Left hindlimb (tissue), 1 donor: ENCODE measurements around the gene ERP29.
A peak's percentile ranks its signal among the peaks of the same experiment; 100 is the strongest.
"Not testable (repeated sequence)": the region's sequence is repeated elsewhere in the genome, so short reads cannot be mapped to it uniquely, and the experiment has no call there.

Experiments
- DNase-seq: peaks from one replicate; pipeline ENCODE4 v3.0.0-alpha.2; 2018

The ERP29 gene

DNA sequence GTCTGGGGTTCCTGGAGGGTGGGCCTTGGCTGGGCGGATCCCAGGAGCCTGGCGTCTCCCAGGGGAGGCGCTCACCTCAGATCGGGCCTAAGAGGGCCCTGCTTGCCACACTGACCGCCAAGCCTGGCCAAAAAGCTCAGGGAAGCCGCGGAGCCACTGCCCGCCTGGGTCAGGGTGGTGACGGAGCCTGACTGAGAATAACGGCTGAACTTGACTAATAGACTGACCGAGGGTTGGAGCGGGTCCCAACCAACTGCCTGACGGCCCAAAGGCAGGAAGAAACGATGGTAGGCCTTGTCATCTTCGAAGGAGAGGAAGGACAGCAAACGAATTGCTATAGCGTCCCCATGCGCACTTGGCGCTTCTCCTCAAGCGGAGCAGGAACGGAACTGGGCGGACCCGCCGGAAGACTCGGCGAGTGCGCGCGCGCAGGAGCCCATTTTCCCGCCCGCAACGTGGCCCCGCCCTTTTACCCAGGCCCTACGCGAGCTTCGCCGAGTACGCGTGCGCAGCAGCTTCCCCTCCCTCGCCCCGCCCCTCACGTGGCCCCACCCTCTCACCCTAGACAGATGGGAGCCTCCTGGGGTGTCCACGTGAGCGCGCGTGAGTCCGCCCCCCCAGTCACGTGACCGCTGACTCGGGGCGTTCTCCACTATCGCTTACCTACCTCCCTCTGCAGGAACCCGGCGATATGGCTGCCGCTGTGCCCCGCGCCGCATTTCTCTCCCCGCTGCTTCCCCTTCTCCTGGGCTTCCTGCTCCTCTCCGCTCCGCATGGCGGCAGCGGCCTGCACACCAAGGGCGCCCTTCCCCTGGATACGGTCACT lies at the start of gene ERP29, which contains the start of gene TMEM116:
TSS of gene ERP29 (plus strand) at position 652 of the 826 bp plus-strand sequence. CDS start at position 692, 40 bp downstream.
TSS of gene TMEM116 (minus strand) at position 391 of the 826 bp plus-strand sequence. CDS start 7,895 bp downstream, outside the sequence.
- peak; percentile 100 for DNase-seq

DNA sequence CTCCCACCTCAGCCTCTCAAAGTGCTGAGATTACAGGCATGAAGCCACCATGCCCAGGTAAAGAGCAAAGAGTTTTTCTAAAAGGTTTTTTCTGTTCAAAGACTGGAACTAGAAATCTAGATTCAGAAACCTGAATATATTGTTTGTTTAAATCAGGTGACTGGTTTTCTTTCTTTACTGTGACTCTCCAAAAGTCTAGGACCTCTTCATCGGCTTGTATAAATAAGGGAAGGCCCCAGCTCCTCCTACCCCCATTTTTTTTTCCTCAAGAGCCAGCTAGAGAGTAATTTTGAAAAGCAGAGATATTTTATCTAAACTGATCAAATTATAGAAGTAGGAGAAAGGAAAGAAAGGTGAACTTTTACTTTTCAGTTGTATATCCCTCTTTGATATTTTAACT lies 48.3 kb upstream of the ERP29 start:
- DNase-seq = no peak

DNA sequence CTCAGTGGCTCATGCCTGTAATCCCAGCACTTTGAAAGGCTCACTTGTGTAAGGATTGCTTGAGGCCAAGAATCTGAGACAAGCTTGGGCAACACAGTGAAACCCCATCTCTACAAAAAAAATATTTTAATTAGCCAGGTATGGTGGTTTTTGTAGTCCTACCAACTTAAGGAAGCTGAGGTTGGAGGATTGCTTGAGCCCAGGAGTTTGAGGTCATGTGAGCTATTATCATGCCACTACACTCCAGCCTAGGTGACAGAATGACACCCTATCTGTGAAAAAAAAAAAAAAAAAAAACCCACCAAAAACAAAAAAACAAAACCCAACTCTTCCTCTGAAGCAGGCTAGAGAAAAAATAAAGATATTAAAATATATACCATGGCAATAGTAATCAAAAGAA lies 41.4 kb upstream of the ERP29 start:
- no peak for DNase-seq

DNA sequence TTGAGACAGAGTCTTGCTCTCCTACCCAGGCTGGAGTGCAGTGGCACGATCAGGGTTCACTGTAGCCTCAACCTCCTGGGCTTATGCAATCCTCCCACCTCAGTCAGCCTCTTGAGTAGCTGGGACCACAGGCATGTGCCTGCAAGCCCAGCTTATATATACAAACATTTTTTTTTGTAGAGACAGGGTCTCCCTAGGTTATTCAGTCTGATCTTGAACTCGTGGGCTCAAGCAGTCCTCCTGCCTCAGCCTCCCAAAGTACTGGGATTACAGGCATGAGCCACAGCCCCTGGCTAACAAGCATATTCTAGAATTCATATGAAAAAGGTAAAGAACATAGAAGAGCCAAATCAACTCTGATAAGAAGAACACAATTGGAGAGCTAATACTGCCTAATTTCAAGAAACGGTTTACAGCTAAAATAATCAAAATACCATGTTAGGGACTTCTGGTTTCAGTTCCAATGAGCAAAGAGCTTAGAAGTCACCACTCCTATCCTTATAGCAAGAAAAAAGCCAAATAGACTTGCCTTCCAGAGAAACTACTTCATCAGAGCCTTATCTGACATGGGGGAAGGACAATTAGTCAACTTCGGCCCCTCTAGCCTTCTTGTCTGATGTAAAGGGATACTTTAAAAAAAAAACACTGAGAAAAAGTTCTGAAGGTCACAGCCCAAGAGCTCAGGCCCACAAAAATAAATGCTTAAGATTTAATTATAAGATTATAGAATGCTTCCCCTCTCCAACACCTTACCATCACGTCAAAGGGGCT lies 37.9 kb upstream of the ERP29 start:
- no peak for DNase-seq

DNA sequence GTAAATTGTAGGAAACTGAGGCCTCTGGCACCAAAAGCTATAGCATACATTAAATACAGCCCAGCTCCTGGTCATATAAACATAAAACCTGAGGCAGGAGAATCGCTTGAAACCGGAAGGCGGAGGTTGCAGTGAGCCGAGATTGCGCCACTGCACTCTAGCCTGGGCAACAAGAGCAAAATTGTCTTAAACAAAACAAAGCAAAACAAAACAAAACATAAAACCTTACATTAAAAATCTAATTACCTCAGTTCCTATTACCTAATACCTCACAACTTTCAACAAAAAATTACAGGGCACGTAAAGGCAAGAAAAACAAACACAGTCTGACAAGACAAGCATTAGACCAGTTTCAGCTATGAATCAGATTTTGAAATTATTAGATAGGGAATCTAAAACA lies 36.9 kb upstream of the ERP29 start:
- DNase-seq = no peak

DNA sequence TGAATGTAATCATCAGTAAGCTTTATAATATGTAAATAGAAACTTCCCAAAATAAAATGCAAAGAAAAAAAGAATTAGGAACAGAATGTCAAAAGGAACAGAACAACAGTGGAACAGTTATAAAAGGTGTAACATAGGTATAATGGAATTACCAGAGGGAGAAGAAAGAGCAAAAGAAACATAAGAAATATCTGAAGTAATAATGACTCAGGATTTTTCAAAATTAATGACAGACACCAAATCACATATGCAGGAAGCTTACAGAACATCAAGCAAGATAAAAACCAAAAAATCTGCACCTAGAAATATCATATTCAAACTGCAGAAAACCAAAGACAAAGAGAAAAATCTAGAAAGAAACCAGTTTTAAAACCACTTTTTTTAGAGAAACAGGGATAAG lies 36.4 kb upstream of the ERP29 start:
- no peak for DNase-seq

DNA sequence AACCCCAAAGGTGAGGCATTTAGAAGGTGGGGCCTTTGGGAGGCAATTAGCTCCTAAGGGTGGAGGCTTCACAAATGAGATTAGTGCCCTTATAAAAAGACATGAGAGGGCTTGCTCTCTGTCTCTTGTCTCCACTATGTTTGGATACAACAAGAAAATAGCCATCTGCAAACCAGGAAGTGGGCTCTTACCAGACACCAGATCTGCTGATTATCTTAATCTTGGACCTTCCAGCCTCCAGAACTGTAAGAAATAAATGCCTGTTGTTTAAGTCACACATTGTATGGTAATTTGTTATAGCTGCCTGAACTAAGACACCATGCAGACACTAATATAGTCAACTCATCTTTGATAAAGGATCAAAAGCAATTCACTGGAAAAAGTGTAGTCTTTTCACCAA lies 34.7 kb upstream of the ERP29 start:
- no peak for DNase-seq

DNA sequence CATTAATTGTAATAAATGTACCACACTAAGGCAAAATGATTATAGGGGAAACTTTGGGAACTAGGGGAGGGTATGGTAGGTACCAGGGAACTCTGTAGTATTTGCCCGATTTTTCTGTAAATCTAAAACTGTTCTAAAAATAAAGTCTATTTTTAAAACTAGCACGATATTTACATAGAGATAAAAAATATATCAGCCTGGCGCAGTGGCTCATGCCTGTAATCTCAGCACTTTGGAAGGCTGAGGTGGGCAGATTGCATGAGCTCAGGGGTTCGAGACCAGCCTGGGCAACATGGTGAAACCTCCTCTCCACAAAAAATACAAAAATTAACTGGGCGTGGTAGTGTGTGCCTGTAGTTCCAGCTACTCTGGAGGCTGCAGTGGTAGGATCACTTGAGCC lies 32.6 kb upstream of the ERP29 start:
- no peak for DNase-seq

DNA sequence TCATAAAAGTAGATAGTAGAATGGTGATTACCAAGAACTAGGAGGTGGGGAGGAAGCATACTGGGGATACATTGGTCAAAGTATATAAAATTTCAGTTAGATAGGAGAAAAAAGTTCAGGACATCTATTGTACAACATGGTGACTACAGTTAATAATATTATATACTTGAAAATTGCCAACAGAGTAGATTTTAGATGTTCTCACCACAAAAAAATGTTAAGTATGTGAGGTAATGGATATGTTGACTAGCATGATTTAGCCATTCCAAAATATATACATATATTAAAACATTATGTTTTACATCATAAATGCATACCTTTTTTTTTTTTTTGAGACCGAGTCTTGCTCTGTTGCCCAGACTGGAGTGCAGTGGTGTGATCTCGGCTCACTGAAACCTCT lies 31.2 kb upstream of the ERP29 start:
- DNase-seq = no peak

DNA sequence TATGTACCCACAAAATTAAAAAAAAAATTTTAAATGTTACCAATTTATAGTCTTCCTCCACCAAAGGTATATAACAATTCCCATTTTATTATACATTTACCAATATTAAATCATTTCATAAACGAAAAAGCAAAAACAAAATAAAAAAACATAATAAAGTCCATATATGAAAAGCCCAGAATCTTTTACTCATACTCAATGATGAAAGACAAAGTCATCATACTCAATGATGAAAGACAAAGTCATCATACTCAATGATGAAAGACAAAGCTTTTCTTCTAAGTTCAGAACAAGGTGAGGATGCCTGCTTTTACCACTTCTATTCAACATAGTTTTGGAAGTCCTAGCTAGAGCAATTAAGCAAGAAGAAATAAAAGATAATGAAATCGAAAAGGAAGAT lies 28.4 kb upstream of the ERP29 start:
- no peak for DNase-seq

DNA sequence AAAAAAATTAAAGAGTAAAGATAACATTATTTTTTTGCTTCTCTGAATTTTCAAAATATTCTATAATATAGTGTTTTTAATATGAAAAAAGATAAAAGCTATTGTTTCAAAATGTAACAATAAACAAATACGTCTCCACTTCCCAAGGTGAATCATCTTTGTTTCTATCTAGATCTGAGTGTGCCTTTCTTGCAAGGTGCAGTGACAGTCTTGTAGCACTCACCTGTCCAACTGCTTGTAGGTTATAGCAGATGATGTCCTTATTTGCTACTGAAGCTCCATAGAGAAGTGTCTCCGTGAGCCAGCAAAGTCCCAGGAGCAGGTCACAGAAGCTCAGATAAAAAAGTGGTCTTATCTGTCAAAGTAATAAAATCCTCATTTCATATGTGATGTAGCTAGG lies 21.7 kb upstream of the ERP29 start:
- no peak for DNase-seq

DNA sequence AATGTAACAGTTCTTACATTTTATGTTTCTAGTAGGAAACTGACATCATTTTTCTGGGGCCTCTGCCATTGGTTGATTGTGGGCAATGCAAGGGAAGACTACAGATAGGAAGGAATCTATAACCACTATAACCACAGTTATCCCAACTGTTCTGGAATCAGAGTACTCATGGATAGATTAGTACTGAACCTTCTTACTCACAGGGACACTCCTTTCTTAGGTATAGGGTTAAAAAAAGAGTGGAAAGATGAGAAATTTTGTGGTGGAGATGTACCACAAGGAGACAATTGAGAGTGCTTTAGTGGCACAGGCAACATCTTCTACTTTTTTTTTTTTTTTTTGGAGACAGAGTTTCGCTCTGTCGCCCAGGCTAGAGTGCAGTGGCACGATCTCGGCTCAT lies 21.3 kb upstream of the ERP29 start:
- no peak for DNase-seq

DNA sequence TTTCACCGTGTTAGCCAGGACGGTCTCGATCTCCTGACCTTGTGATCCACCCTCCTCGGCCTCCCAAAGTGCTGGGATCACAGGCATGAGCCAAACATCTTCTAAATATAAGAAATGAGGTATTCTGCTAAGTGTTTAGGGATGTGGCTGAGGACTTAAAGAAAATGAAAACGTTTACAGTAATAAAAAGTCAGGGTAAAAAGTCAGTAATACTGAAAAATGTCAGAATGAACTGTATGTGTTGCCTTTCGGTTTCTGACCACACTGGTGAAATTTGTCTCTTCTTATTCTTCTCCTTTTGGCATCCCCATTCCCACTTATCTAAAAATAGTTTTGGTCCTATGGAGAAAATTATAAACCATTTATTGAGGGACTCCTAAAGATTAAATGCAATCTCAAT lies 20.8 kb upstream of the ERP29 start:
- no peak for DNase-seq

DNA sequence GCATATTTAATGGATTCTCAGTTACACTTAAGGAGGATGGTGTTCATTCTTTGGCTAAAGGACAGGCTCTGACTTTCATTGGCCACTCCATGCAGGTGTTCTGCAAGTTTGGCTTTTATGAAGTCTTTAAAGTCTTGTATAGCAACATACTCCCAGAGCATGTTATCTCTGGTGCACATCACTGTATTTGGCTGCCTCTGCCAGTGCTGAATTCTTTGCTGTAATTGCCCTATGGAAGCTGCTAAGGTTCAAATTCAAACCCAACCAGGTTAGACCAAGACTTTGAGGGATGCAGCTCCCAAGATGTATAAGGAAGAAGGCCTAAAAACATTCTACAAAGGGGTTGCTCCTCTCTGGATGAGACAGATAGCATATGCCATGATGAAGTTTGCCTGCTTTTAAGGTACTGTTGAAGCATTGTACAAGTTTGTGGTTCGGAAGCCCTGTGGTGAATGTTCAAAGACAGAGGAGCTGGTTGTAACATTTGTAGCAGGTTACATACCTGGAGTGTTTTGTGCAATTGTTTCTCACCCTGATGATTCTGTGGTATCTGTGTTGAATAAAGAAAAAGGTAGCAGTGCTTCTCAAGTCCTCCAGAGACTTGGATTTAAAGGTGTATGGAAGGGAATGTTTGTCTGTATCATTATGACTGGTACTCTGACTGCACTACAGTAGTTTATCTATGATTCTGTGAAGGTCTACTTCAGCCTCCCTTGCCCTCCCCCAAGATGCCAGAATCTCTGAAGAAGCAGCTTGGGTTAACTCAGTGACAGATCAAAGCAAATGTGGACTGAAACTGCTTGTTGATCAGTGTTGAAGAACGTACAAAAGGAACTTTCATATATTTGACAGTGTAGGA lies 19.7 kb upstream of the ERP29 start:
- DNase-seq = no peak

DNA sequence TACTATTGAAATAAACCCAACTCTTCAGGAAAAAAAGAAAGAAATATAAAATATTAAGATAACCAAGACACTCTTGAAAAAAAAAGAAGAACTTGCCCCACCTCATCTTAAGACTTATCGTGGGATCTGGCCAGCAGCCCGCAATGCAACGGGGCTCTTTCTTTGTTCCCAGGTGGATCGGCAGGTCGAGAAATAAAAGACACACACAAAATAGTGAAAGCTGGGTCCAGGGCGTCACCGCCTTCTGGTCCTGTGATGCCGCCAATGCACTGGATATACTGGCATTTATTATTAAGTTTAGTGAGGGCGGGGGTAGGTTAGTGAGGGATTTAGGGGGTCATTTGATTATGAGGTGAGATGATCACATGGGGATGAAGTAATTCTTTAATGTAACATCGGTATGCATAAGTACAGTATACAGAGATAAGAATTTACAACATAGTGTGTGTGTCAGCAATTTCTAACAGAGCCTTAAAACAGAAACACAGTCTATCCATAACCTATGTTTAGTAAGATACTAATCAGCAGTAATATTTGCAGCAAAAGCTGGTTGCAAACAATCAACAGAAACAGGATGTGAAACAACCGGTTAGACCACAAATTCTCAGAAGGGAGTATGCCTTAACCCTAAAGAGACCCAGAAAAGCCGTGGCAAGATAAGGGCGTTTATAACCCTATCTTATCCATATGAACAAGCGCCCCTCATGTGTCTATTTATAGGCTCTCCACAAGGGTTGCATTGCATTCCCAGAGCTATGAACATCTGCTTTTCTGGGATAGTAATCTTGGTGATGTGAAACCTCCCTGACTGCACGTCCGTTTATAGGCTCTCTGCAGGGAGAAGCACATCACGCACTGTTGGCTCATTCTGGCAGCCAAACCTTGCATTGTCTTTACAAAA lies 18.8 kb upstream of the ERP29 start:
- DNase-seq = not testable (repeated sequence)

DNA sequence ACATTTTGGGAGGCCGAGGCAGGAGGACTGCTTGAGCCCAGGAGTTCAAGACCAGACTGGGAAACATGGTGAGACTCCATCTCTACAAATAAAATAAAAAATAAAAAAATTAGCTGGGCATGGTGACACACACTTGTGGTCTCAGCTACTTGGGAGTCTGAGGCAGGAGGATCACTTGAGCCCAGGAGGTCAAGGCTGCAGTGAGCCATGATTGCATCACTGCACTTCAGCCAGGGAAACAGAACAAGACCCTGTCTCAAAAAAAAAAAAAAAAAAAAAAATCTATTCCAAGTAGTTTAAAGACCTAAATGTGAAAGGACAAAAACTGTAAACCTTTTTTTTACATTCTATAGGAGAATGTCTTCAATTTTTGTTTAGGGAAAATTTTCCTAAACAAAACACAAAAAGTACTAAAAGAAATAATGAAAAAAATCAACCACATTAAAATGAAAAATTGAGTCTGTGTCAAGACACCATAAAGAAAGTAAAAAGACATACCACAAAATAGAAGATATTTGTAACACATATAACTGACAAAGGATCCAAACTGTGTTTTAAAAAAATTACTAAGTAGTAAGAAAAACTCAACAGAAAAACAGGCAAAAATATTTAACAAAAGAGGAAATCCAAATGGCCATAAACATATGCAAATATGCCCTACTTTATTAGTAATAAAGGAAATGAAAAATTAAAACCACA lies 17.3 kb upstream of the ERP29 start:
- DNase-seq = no peak

DNA sequence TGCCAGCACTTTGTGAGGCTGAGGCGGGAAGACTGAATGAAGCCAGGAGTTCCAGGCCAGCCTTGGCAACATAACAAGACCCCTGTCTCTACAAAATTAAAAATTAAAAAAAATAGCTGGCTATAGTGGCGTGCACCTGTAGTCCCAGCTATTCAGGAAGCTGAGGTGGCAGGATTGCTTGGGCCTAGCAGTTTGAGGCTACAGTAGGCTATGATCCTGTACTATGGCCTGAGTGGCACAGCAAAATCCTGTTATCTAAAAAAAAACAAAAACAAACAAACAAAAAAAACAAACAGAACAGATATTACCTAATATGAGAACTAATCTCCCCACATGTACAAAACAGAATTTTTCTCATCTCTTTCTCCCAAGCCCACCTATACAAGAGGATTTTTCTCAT lies 15.9 kb upstream of the ERP29 start:
- no peak for DNase-seq

DNA sequence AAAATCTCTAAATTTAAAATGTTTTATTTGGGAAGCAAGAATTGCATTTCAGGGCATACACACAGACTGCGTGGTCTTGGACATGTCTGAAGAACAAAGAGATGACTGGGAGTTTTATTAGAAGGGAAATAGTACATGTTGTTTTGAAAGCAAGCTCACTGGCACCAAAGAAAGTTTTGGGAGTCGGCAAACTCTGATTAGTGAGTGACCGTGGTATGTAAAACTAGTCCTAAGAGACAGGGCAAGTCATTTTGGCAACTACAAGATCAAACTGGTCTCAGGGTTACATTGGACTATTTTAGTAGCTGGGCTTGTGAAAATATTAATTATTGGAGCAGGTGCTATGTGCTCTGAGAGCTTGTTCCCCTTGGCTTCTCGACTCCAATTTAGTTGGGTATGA lies 15.2 kb upstream of the ERP29 start:
- DNase-seq = no peak

DNA sequence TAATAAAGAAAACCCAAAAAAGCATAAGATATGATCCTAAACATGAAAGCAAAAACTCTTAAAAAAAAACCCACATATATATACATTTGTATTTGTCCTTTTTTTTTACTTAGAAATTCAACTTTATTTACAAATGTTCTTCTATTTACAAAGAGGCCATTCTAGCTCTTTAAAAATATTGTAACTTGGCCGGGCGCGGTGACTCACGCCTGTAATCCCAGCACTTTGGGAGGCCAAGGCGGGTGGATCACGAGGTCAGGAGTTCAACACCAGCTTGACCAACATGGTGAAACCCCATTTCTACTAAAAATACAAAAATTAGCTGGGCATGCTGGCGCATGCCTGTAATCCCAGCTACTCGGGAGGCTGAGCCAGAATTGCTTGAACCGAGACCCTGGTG lies 14.1 kb upstream of the ERP29 start:
- DNase-seq = not testable (repeated sequence)

DNA sequence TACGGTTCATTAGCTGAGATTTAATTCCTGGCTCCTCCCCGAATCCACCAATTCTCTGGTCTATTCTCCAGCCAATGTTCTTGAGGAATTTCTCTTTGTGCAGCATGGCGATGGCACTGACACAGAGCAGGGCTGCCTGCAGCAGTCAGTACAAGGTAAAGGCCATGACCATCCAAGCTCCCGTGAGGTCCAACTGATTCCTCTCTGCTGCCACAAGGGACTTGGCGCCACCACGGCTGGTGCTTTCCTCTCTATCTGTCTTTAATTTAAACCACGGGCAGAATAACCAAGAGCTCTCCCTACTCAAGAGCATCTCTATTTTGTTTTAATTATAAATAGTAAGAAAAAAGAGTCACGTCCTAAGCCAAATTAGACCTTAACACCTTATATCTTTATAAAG lies 12.4 kb upstream of the ERP29 start:
- no peak for DNase-seq

DNA sequence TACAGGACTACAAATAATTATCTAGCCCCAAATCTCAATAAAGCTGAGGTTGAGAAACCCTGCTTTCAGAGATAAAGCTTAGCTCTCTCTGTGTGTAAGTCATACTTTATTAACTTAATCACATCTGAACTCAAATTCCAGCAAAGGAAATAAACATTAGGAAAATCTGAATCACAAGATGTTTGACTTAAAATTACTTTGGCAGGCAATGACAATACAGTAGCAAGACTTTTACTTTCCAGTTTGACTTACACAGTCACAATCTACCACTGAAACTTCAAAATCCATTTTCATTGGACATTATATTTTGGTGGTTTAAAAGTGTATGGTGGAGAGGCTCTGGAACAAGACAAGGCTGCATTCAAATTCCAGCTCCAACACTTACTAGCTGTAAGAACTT lies 11.7 kb upstream of the ERP29 start:
- DNase-seq = no peak

DNA sequence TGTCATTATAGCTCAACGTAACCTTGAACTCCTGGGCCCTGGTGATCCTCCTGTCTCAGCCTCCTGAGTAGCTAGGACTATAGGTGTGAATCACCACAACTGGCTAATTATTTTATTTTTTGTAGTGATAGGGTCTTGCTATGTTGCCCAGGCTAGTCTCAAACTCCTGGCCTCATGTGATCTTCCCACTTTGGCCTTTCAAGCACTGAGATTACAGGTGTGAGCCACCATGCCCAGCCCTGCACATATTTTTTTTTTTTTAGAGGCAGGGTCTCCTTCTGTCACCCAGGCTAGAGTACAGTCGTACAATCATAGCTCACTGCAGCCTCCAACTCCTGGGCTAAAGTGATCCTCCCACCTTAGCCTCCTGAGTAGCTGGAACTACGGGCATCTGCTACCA lies 9.2 kb upstream of the ERP29 start:
- no peak for DNase-seq
